Liver (tissue), 9 donors: ENCODE results near the gene RBMS2. TPM values are rescaled to one million over a fixed set of nuclear protein-coding genes. Genes with fewer than 3 reads are reported as not detected.

Source experiments
- DNase-seq: peaks from one replicate; pipeline ENCODE4 v3.0.0-alpha.2; 2017; ENCODE audit warnings: low spot score
- H3K27ac ChIP-seq, 2 donors: one replicate each; pipeline ENCODE4 v1.7.0; 2013; ENCODE audit warnings: inconsistent platforms in 2 of 2, low read length in 2 of 2, control low read depth in 1 of 2, low read depth in 1 of 2, mild to moderate bottlenecking in 1 of 2
- H3K27me3 ChIP-seq, 4 donors: one replicate each; pipeline versions ENCODE4 v1.6.1 to v1.7.0; 2013; ENCODE audit warnings: low read length in 3 of 4, inconsistent platforms in 1 of 4, mild to moderate bottlenecking in 1 of 4, moderate library complexity in 1 of 4; ENCODE audit not compliant: control insufficient read depth in 4 of 4, insufficient read depth in 4 of 4
- H3K36me3 ChIP-seq, 4 donors: one replicate each; pipeline versions ENCODE4 v1.6.1 to v1.7.0; 2013; ENCODE audit warnings: low read length in 3 of 4, mild to moderate bottlenecking in 3 of 4, low read depth in 1 of 4, moderate library complexity in 1 of 4; ENCODE audit not compliant: control insufficient read depth in 4 of 4, insufficient read depth in 3 of 4
- H3K4me1 ChIP-seq, 4 donors: one replicate each; pipeline versions ENCODE4 v1.6.1 to v1.7.0; 2013; ENCODE audit warnings: low read length in 3 of 4, mild to moderate bottlenecking in 3 of 4, moderate library complexity in 1 of 4; ENCODE audit not compliant: control insufficient read depth in 4 of 4, insufficient read depth in 4 of 4
- H3K4me3 ChIP-seq, 3 donors: one replicate each; pipeline versions ENCODE4 v1.6.1 to v1.7.0; 2013; ENCODE audit warnings: low read length in 3 of 3, control low read depth in 1 of 3, low read depth in 1 of 3, mild to moderate bottlenecking in 1 of 3
- H3K9ac ChIP-seq, 2 donors: one replicate each; pipeline ENCODE4 v1.7.0; 2013; ENCODE audit warnings: low read length in 2 of 2, mild to moderate bottlenecking in 2 of 2, moderate library complexity in 2 of 2, control low read depth in 1 of 2, low read depth in 1 of 2
- H3K9me3 ChIP-seq, 4 donors: one replicate each; pipeline versions ENCODE4 v1.6.1 to v1.7.0; 2013; ENCODE audit warnings: low read length in 3 of 4; ENCODE audit not compliant: control insufficient read depth in 4 of 4
- ATF3 ChIP-seq: IDR thresholded peaks from 2 replicates; pipeline ENCODE4 v1.6.1; 2016; ENCODE audit warnings: antibody characterized with exemption
- CTCF ChIP-seq: fragments of 150-350 bp; IDR thresholded peaks from 2 replicates; pipeline ENCODE4 v1.5.1; 2017; ENCODE audit warnings: improper control_type of control experiment, low read depth, low read length; ENCODE audit not compliant: missing input control
- EGR1 ChIP-seq, 2 donors: IDR thresholded peaks; 2 replicates each; pipeline ENCODE4 v1.6.1; 2016 to 2018; ENCODE audit warnings: antibody characterized with exemption in 2 of 2, low read depth in 2 of 2
- FOXA1 ChIP-seq: IDR thresholded peaks from 2 replicates; pipeline ENCODE4 v1.6.1; 2016; ENCODE audit warnings: antibody characterized with exemption
- FOXA2 ChIP-seq: IDR thresholded peaks from 2 replicates; pipeline ENCODE4 v1.6.1; 2016; ENCODE audit warnings: antibody characterized with exemption
- GABPA ChIP-seq, 2 donors: IDR thresholded peaks in 1 of 2; conservative IDR thresholded peaks in 1 of 2; 2 replicates each; pipeline ENCODE4 v1.6.1; 2016; ENCODE audit warnings: antibody characterized with exemption in 2 of 2, mild to moderate bottlenecking in 1 of 2, moderate library complexity in 1 of 2
- HNF4A ChIP-seq, 2 donors: conservative IDR thresholded peaks; 2 replicates each; pipeline ENCODE4 v1.6.1; 2016; ENCODE audit warnings: antibody characterized with exemption in 2 of 2, mild to moderate bottlenecking in 2 of 2
- HNF4G ChIP-seq: IDR thresholded peaks from 2 replicates; pipeline ENCODE4 v1.6.1; 2016; ENCODE audit warnings: antibody characterized with exemption
- JUND ChIP-seq, 2 donors: IDR thresholded peaks; 2 replicates each; pipeline ENCODE4 v1.6.1; 2016; ENCODE audit warnings: antibody characterized with exemption in 2 of 2
- MAX ChIP-seq: IDR thresholded peaks from 2 replicates; pipeline ENCODE4 v1.6.1; 2016; ENCODE audit warnings: antibody characterized with exemption
- NR2F2 ChIP-seq: IDR thresholded peaks from 2 replicates; pipeline ENCODE4 v1.6.1; 2016; ENCODE audit warnings: antibody characterized with exemption
- RAD21 ChIP-seq, 2 donors: IDR thresholded peaks; 2 replicates each; pipeline ENCODE4 v1.6.1; 2016; ENCODE audit warnings: antibody characterized with exemption in 2 of 2, mild to moderate bottlenecking in 2 of 2
- REST ChIP-seq: IDR thresholded peaks from 2 replicates; pipeline ENCODE4 v1.6.1; 2016; ENCODE audit warnings: antibody characterized with exemption, mild to moderate bottlenecking
- RXRA ChIP-seq, 2 donors: IDR thresholded peaks; 2 replicates each; pipeline ENCODE4 v1.6.1; 2017 to 2018; ENCODE audit warnings: antibody characterized with exemption in 2 of 2, mild to moderate bottlenecking in 1 of 2
- SP1 ChIP-seq: IDR thresholded peaks from 2 replicates; pipeline ENCODE4 v1.6.1; 2018; ENCODE audit warnings: antibody characterized with exemption, mild to moderate bottlenecking
- TAF1 ChIP-seq: conservative IDR thresholded peaks from 2 replicates; pipeline ENCODE4 v1.6.1; 2016; ENCODE audit warnings: antibody characterized with exemption, mild to moderate bottlenecking
- YY1 ChIP-seq: IDR thresholded peaks from 2 replicates; pipeline ENCODE4 v1.6.1; 2016; ENCODE audit warnings: antibody characterized with exemption, mild to moderate bottlenecking
- ZBTB33 ChIP-seq: IDR thresholded peaks from 2 replicates; pipeline ENCODE4 v1.6.1; 2016; ENCODE audit warnings: antibody characterized with exemption
- WGBS: extraction: QIAGEN DNeasy Blood & Tissue Kit; methylation state at CpG from one replicate; pipeline ENCODE4 v1.1.7; 2013; 5-methylcytosine and 5-hydroxymethylcytosine counted together
- polyA plus RNA-seq, 2 donors: library from polyadenylated mRNA; stranded (reverse) in 1 of 2; unstranded in 1 of 2; fragments of 200-250 nt in 1 of 2; fragments of >200 nt in 1 of 2; fragmentation: Nextera tagmentation in 1 of 2; extraction: Ambion mirVana in 1 of 2; gene quantifications; one replicate each; pipeline versions ENCODE4 v1.2.1 to v1.2.3, GENCODE V29; 2013 to 2015
- total RNA-seq, 2 donors: library from RNA; depleted of rRNA; stranded (reverse); fragments of >200 nt; gene quantifications; one replicate each; pipeline ENCODE4 v1.2.3, GENCODE V29; 2014
- donor health status: healthy.
- donor health status: healthy.
- donor health status: healthy.
- donor health status: healthy.
- donor health status: healthy.

RBMS2 gene
- total and polyA plus RNA-seq, 4 donors: 1.2 to 3.8 (median 1.8) TPM

GRCh38 chr12:56542164-56542563 is 20.5 kb downstream of the RBMS2 start:
- Histone ChIP-seq H3K4me1 (no peaks in the 10 kb centered on the region), H3K27me3 (no peaks in the 10 kb centered on the region), H3K9me3 (no peaks in the 10 kb centered on the region), H3K4me3 (no peak overlapping the region), H3K36me3 (no peaks in the 10 kb centered on the region), H3K9ac (no peak overlapping the region), H3K27ac (no peak overlapping the region)
- WGBS: 96% methylated on average over 4 of the region's 4 CpGs
- no peak for TF ChIP-seq EGR1 (IDR thresholded peaks at IDR 0.05; ENCODE audit: low read depth in 2 of 2)
- TF ChIP-seq ZBTB33: no peak
- TF ChIP-seq CTCF: no peak
- TF ChIP-seq RXRA (IDR thresholded peaks at IDR 0.05): no peak
- TF ChIP-seq RAD21 (IDR thresholded peaks at IDR 0.05): no peak
- no peak for TF ChIP-seq SP1
- no peak for TF ChIP-seq GABPA (IDR thresholded peaks at IDR 0.05 in 1 of 2, conservative IDR thresholded peaks at IDR 0.05 in 1 of 2)
- no peak for TF ChIP-seq NR2F2
- no peak for TF ChIP-seq TAF1
- TF ChIP-seq JUND (IDR thresholded peaks at IDR 0.05): no peak
- TF ChIP-seq ATF3: no peak
- no peak for TF ChIP-seq MAX
- no peak for TF ChIP-seq FOXA1
- TF ChIP-seq HNF4A (conservative IDR thresholded peaks at IDR 0.05): no peak
- no peak for TF ChIP-seq FOXA2
- no peak for TF ChIP-seq YY1
- TF ChIP-seq REST: no peak
- no peak for TF ChIP-seq HNF4G
- DNase-seq: no peak
